ENCODE measurements around the gene PHF13. TPM values are rescaled to one million over a fixed set of nuclear protein-coding genes. Genes with fewer than 3 reads are reported as not detected.
A peak's percentile ranks its signal among the peaks of the same experiment; 100 is the strongest.
"Not testable (repeated sequence)": the region's sequence is repeated elsewhere in the genome, so short reads cannot be mapped to it uniquely, and the experiment has no call there.

The PHF13 gene
- total RNA-seq, 1 experiment from 2014 or later: 34.2 TPM

DNA sequence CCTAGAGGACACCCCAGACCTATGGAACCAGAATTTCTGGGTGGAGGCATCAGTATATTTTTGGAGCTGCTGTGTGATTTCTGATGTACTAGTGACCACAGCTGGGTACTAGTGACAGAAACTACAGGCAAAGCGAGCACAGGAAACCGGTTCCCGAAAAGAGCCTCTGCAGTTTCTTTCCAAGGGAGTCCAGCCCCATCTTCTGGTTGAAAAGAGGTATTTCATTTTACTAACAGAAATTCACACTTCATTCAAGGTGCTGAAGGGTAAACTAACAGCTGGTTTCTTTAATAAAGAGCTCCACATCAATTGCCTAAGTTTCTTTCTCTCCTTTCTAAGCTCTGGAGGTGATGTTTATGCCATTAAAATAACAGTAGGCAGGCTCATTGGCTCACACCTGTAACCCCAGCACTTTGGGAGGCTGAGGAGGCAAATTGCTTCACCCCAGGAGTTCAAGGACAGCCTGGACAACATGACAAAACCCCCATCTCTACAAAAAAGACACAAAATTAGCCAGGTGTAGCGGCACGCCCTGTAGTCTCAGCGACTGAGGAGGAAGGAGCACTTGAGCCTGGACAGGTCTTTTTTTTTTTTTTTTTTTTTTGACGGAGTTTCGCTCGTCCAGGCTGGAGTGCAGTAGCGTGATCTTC is 33.1 kb downstream of the PHF13 start:
- peak; percentile 65 for DNase-seq (ENCODE audit: low spot score)
- in situ Hi-C loops (cut with HindIII; ENCODE audit: low sequenced_read_pairs): no loop called here

DNA sequence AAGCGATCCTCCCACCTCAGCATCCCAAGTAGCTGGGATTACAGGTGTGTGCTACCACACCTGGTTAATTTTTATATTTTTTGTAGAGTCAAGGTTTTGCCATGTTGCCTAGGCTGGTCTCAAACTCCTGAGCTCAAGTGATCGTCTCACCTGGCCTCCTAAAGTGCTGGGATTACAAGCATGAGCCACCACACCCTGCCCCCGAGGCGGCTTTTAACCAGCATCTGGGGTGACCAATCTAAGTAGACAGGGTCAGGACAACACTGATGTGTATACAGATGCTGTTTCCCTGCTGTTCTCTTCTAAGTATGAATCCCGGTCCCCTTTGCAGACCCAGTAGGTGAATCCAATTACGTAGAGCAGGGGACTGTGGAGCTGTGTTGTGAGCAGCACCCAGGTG is 35.0 kb downstream of the PHF13 start:
- no peak for DNase-seq (ENCODE audit: low spot score)
- in situ Hi-C loops (cut with HindIII; ENCODE audit: low sequenced_read_pairs): no loop called here

DNA sequence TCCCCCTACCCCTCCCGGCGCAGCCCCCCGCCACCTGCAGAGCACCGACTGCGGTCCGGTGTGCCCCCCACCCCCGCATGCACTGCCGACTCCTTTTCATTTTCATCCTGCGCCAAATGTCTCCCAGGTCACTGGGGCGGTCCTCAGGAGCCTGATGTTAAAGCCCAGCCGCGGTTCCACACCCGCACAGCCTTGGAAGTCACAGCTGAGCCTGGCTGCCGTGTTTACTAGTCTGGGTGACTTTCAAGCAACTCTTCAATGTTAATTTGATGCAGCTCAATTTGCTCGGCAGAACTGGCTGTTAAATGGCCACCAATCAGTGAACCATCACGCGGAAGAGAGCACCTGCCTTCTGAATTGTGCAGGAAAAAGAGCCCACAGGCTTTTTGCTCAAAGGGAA is 38.4 kb downstream of the PHF13 start:
- in situ Hi-C loops (cut with HindIII; ENCODE audit: low sequenced_read_pairs): no loop called here

DNA sequence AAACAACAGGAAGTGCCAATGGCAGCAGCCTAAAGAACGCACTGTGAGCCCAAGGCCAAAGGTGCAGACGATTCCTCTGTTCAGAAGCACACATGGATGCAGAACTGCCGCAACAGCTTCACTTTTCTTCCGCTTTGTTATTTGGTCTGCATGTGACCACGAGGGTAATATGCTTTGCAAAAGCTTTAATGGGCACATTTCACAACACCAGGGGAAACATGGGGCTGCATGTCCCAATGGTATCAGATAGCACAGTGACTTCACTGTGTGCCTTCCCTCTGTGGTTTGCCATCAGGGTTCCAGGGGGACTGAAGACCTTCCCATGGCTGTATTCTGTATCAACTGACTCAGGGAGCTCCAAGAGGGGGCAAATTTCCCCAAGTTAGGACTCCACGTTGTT is 39.5 kb downstream of the PHF13 start:
- in situ Hi-C loops (cut with HindIII; ENCODE audit: low sequenced_read_pairs): no loop called here
- DNase-seq (ENCODE audit: low spot score): no peak

More for the DNA sequence above, 38.4 kb downstream of the PHF13 start:
- DNase-seq (ENCODE audit: low spot score): no peak

DNA sequence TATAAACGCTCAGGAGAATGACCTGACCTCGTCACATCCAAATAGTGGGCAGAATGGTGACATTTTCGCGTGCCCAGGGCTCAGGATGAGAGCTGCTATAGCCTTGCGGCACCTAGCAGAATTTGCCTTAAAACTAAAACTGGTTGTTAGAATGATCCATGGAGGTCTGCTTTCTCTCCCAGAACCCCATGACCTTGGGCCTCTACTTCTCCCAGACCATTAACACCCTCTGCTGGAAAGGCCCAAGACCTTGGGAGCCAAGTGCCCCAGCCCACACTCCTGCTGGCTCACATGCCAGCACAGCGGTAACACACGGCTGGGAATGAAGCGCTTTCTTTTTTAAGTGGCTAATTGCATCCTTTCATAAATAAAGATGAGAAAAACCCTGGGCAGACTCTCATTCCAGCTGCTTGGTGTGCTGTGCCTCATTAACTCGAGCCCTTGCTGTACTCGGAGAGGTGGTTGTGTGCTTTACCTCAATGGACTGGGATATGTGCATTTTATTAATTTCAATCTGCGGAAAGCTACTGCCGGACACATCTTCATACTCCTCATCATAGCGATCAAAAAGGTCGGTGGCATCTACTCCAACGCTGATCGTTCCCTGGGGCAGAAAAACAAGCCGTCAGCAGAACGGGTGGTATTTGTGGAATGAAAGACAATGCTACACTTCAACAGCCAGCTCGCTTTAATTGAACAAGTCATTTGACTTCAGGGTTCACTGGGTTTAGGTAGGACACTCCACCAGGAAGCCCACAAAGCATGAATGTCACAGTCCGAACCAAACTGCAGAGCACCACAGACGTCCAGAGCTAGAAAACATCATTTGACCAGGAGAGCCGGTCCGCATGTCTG is 40.1 kb downstream of the PHF13 start:
- in situ Hi-C loops (cut with HindIII; ENCODE audit: low sequenced_read_pairs): no loop called here
- no peak for DNase-seq (ENCODE audit: low spot score)

DNA sequence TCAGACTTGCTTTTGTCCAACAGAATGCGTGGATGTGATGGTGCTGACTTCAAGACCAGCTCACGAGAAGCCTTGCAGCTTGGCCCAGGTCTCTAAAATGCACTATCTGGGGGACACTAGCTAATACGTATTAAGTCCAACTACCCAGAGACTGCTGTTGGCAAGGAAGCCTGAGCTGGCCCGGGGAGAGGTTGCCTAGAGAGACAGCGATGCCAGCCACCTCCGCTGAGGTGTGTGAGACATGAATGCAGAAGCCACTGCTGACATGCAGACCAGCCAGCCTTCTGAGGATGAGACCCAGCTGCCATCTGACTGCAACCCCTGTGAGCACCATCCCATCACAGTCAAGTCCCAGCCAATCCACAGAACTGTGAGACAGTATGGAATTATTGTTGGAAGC is 43.6 kb downstream of the PHF13 start:
- DNase-seq (ENCODE audit: low spot score): no peak
- in situ Hi-C loops (cut with HindIII; ENCODE audit: low sequenced_read_pairs): no loop called here

DNA sequence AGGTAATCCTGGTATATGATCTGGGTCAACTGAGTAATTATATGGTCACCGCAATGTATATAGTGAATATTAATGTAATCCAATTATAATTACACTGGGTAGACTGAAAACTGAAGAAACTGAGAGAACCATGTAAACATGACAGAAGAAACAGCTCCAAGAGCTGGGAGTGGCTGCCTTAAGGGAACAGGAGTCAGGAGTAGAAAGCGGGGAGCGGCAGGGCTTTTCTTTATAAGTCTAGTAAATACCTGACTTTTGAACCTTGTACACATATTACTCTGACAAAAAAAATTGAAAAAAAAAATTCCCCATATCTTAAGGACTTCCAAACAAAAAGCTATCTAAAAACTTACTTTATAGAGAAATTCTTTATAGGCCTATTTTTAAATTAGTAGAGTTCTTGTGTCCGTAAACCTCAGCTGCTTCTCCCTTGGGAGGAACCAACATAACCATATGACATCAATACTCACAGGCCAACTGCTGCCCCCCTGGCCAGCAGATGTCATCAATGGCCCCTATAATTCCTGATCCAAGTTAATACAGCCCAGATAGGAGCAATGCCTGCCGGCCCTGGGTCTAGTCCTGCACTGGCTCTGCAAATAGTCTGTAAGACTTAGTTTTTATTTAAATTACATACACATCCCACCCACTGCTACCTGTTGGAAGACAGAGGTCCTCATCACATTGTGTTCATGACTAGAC is 45.0 kb downstream of the PHF13 start:
- in situ Hi-C loops (cut with HindIII; ENCODE audit: low sequenced_read_pairs): no loop called here

DNA sequence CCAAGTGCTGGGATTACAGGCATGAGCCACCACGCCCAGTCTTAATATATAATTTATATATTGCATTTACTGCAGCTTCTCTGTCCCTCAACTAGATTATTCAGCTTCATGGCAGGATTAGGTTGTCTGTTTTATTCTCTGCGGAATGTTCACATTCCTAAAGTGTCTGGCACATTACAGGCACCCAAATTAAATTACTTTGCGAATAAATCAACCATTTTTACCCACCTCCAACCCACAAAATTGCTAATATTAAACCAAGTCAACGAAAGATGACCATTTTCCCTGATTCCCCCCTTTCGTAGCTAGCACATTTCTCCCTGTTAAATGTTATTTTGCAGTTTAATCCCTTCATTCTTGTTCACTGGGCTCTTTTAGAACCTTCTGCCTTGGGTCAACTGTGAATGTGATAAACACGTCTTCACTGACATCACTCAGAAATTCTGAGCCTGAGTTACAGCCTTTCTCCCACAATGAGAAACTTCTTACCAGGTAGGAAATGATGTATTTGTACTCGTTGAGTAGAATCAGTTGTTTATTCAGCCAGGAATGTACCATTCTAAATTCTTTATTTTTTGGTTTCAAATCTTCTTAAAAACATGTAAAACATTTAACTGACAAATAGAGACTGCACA is 47.0 kb downstream of the PHF13 start:
- in situ Hi-C loops (cut with HindIII; ENCODE audit: low sequenced_read_pairs): no loop called here
- DNase-seq (ENCODE audit: low spot score): no peak

More for the DNA sequence above, 45.0 kb downstream of the PHF13 start:
- DNase-seq (ENCODE audit: low spot score): no peak

DNA sequence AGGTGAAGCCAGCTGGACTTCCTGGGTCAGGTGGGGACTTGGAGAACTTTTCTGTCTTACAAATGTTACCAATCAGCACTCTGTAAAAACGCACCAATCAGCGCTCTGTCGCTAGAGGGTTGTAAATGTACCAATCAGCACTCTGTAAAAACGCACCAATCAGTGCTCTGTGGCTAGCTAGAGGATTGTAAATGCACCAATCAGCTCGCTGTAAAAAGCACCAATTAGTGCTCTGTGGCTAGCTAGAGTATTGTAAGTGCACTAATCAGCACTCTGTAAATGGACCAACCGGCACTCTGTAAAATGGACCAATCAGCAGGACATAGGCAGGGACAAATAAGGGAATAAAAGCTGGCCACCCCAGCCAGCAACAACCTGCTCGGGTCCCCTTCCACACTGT is 48.9 kb downstream of the PHF13 start:
- DNase-seq (ENCODE audit: low spot score); in situ Hi-C loops (cut with HindIII; ENCODE audit: low sequenced_read_pairs): not testable (repeated sequence)

DNA sequence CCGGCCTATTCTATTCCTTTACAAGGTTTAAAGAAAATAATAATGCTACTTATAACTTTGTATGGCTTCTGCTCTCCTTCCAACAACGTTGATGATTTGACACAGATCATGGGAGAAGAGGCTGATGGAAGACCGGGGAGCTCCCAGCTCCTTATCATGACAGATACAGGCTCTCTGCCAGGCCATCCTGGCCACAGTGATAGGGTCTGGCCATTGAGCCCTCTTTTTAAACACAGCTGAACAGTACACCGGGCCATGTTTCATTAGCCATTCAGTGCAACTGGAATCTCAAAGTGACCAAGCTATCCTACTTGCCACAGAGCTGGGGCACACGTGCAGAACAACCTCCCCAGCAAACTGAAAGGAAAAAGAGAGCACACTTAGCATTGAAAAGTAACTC is 53.2 kb downstream of the PHF13 start:
- DNase-seq (ENCODE audit: low spot score): no peak
- in situ Hi-C loops (cut with HindIII; ENCODE audit: low sequenced_read_pairs): no loop called here

DNA sequence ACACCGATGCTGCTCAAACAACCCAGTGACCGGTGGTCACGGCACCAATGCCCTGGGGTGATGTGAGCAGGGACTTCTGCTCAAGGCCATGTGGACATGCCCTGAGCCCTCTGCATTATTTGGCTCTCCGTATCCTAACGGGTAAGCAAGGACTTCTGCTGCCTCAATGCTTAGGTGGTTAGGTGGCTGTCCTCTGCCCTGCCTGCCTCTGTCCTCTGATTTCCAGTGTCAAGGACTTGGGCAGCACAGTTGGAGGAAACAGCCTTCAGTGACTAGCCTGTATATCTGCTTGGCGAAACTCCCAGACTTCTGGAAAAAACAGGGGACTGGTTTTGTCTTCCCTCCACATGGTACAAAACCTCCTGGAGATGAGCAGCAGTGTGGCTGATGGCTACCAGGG is 53.6 kb downstream of the PHF13 start:
- in situ Hi-C loops (cut with HindIII; ENCODE audit: low sequenced_read_pairs): no loop called here
- no peak for DNase-seq (ENCODE audit: low spot score)

DNA sequence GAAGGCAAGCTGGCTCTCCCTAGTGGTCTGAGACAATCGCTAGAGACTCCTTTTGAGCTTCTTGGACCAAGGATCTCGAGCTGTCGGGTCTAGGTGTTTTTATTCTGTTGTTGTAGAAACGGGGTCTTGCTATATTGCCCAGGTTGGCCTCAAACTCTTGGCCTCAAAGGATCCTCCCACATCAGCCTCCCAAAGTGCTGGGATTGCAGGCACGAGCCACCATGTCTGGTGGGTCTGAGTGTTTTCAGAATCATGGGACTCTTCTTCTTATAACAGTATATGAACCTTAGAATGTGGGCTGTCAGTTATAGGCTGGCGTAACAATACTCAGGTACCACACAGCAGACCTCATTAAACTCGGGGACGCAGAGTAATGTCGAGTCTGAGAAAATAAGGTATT is 55.0 kb downstream of the PHF13 start:
- in situ Hi-C loops (cut with HindIII; ENCODE audit: low sequenced_read_pairs): no loop called here
- DNase-seq (ENCODE audit: low spot score): no peak

DNA sequence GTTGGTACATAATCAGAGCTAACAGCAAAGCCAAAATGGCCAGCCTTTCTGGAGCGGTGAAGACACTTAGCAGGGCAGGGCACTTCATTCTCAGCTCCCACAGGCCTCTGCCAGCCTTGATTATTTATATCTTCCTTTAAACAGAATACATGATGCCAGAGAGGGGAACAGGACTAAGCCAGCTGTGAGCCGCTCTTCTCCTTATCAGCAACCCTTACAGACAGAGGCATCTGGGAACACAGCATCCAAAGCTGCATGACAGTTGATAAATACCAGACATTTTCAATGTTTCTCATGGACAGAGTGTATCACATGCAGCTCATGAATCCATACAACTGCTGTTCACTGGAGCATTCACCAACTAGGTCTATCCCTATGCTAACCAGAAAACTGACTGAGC is 59.0 kb downstream of the PHF13 start:
- in situ Hi-C loops (cut with HindIII; ENCODE audit: low sequenced_read_pairs): no loop called here
- DNase-seq (ENCODE audit: low spot score): no peak

Other genes starting within 250 kb of the PHF13 start
- 94.4 and 99.2 TPM in 2 replicates for gene ACOT7, start 220.0 kb upstream of the PHF13 start, total RNA-seq (2014; rRNA removed; shearing (Covaris generic))
- 1.6 and 3.1 TPM in 2 replicates for gene HES2, start 193.8 kb upstream of the PHF13 start, total RNA-seq (2014; rRNA removed; shearing (Covaris generic))
- 0.07 TPM in 1 of 2 replicates, not detected in the other for gene ESPN, start 189.0 kb upstream of the PHF13 start, total RNA-seq (2014; rRNA removed; shearing (Covaris generic))
- 4.9 and 6.1 TPM in 2 replicates for gene TNFRSF25, start 147.6 kb upstream of the PHF13 start, total RNA-seq (2014; rRNA removed; shearing (Covaris generic))
- 8.2 and 8.6 TPM in 2 replicates for gene PLEKHG5, start 122.1 kb upstream of the PHF13 start, total RNA-seq (2014; rRNA removed; shearing (Covaris generic))
- 26.1 and 33.9 TPM in 2 replicates for gene NOL9, start 59.2 kb upstream of the PHF13 start, total RNA-seq (2014; rRNA removed; shearing (Covaris generic))
- gene TAS1R1, start 58.4 kb upstream of the PHF13 start, total RNA-seq (2014; rRNA removed; shearing (Covaris generic)): not detected in 2 replicates
- gene ZBTB48, start 33.7 kb upstream of the PHF13 start, total RNA-seq (2014; rRNA removed; shearing (Covaris generic)): 24.1 and 27.7 TPM in 2 replicates
- gene KLHL21, start 10.9 kb upstream of the PHF13 start, total RNA-seq (2014; rRNA removed; shearing (Covaris generic)): 39.6 and 44.3 TPM in 2 replicates
- 41.9 and 44.5 TPM in 2 replicates for gene THAP3, start 11.1 kb downstream of the PHF13 start, total RNA-seq (2014; rRNA removed; shearing (Covaris generic))
- gene DNAJC11, start 88.1 kb downstream of the PHF13 start, total RNA-seq (2014; rRNA removed; shearing (Covaris generic)): 68.0 and 88.7 TPM in 2 replicates
- gene CAMTA1, start 171.7 kb downstream of the PHF13 start, total RNA-seq (2014; rRNA removed; shearing (Covaris generic)): 137 and 261 TPM in 2 replicates